A549 (cell line): Measurements from ENCODE around the gene CCDC167.

Experiments used
- CEBPB ChIP-seq, 2 experiments: fragments of >200 bp in 1 of 2; sonication (Bioruptor Twin) in 1 of 2; formaldehyde crosslinking in 1 of 2; IDR thresholded peaks; 2 replicates each; pipeline ENCODE4 v1.6.1; 2012 to 2016
- CTCF ChIP-seq: fragments of >200 bp; sonication (Bioruptor Twin); formaldehyde crosslinking; IDR thresholded peaks from 3 replicates; pipeline ENCODE4 v1.5.1; 2016
- E2F6 ChIP-seq: IDR thresholded peaks from 2 replicates; pipeline ENCODE4 v1.6.1; 2012; ENCODE audit warnings: low read depth, borderline replicate concordance
- GATA3 ChIP-seq: IDR thresholded peaks from 2 replicates; pipeline ENCODE4 v1.6.1; 2012; ENCODE audit warnings: borderline replicate concordance
- JUN ChIP-seq, 2 experiments: fragments of >200 bp; sonication (Bioruptor Twin); formaldehyde crosslinking; IDR thresholded peaks; 2 replicates in 1 of 2; 3 replicates in 1 of 2; pipeline ENCODE4 v1.6.1; 2016 to 2017
- JUNB ChIP-seq: fragments of >200 bp; sonication (Bioruptor Twin); formaldehyde crosslinking; IDR thresholded peaks from 2 replicates; pipeline ENCODE4 v1.6.1; 2016
- POLR2A ChIP-seq: IDR thresholded peaks from 2 replicates; pipeline ENCODE4 v1.6.1; 2012; ENCODE audit warnings: mild to moderate bottlenecking, low read length
- RFX5 ChIP-seq: fragments of 450-650 bp; IDR thresholded peaks from 2 replicates; pipeline ENCODE4 v1.7.1; 2014; ENCODE audit warnings: antibody characterized with exemption, mild to moderate bottlenecking, moderate library complexity
- TF ChIP-seq, protein P1 (sequence below): IDR thresholded peaks from 2 replicates; pipeline ENCODE4 v1.6.1; 2012
- TF ChIP-seq, protein P2 (sequence below): fragments of >200 bp; sonication (Bioruptor Twin); formaldehyde crosslinking; IDR thresholded peaks from 3 replicates; pipeline ENCODE4 v1.6.1; 2016

DNA sequence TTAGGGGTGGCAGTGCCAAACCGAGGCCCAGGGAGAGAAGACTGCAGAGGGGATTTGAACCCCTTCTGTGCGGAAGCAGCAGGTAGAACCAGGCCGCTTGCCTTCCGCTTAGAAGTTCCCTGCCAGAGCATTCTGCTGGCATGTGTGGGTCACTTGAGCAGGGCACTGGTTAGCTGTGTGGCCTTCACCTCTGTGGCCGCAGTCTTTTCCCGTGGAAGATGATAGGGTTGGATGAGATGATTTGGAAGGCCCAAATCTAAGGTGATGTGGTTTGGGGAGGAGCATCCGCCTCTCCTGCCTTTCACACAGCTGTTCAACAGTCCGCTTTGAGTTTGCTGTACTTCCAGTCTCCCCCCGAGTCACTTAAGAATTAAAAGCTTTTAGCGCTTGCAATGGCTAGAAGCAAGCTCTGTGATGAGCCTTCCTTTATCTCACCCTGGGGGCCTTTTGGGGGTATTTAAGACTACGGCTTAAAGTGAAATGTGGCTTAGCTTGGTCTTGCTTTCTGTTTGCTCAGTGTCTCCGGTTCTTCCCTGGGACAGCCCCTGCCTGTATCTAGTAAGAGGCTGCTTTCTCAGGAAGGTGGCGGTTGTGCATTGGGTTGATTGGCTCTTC lies 65.9 kb downstream of the CCDC167 start:
- no peak for TF ChIP-seq JUN (IDR thresholded peaks at IDR 0.05)
- TF ChIP-seq CTCF: no peak
- no peak for TF ChIP-seq RFX5
- TF ChIP-seq, protein P1, sequence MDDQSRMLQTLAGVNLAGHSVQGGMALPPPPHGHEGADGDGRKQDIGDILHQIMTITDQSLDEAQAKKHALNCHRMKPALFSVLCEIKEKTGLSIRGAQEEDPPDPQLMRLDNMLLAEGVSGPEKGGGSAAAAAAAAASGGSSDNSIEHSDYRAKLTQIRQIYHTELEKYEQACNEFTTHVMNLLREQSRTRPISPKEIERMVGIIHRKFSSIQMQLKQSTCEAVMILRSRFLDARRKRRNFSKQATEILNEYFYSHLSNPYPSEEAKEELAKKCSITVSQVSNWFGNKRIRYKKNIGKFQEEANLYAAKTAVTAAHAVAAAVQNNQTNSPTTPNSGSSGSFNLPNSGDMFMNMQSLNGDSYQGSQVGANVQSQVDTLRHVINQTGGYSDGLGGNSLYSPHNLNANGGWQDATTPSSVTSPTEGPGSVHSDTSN: no peak
- no peak for TF ChIP-seq GATA3
- no peak for TF ChIP-seq JUNB
- no peak for TF ChIP-seq POLR2A
- no peak for TF ChIP-seq CEBPB (IDR thresholded peaks at IDR 0.05)
- TF ChIP-seq, protein P2, sequence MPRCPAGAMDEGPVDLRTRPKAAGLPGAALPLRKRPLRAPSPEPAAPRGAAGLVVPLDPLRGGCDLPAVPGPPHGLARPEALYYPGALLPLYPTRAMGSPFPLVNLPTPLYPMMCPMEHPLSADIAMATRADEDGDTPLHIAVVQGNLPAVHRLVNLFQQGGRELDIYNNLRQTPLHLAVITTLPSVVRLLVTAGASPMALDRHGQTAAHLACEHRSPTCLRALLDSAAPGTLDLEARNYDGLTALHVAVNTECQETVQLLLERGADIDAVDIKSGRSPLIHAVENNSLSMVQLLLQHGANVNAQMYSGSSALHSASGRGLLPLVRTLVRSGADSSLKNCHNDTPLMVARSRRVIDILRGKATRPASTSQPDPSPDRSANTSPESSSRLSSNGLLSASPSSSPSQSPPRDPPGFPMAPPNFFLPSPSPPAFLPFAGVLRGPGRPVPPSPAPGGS: no peak
- no peak for TF ChIP-seq E2F6
